Heart left ventricle (tissue), 13 donors: ENCODE results near the gene MEG3.

Source experiments
- POLR2A ChIP-seq, 2 donors: fragments of 450-650 bp; IDR thresholded peaks; one replicate each; pipeline ENCODE4 v1.6.1; 2017; ENCODE audit warnings: antibody characterized with exemption in 2 of 2, mild to moderate bottlenecking in 2 of 2, moderate library complexity in 2 of 2
- TF ChIP-seq, protein P1 (sequence below), 12 donors: fragments of 200-600 bp; sonication (generic) in 4 of 12; IDR thresholded peaks; one replicate each; pipeline versions ENCODE4 v1.5.0 to v1.8.0; 2018 to 2022; ENCODE audit warnings: antibody characterized with exemption in 12 of 12, mild to moderate bottlenecking in 5 of 12
- donor health status: ischemic (EF 13 %, LVEDD 7.1; RV severe dilation, severe dysfunction).
- donor health status: DM: no; HTN: yes; CAD: no.
- donor health status: DM: no; HTN: no; CAD: no.
- donor health status: ischemic (EF 25% LVEDD 6.9; RV normal size, moderate dysfunction).
- donor health status: ischemic (EF 25% LVEDD 5.7; RV mildly dilated, moderate dysfunction).
- donor health status: ischemic (EF 35%, LVEDD 5.7; RV mildly dilated, moderate dysfunction).
- donor health status: nonischemic (EF 11% LVEDD 7.7; RV severe dilation, severe dysfunction).
- donor health status: DM: yes; HTN: yes; CAD: no.
- donor health status: PGD.
- donor health status: ischemic (EF 29% LVEDD 5.4; RV normal size, mild dysfunction).
- donor health status: nonischemic (EF 23%, LVEDD 6.1; RV moderate dilation, normal function).

DNA sequence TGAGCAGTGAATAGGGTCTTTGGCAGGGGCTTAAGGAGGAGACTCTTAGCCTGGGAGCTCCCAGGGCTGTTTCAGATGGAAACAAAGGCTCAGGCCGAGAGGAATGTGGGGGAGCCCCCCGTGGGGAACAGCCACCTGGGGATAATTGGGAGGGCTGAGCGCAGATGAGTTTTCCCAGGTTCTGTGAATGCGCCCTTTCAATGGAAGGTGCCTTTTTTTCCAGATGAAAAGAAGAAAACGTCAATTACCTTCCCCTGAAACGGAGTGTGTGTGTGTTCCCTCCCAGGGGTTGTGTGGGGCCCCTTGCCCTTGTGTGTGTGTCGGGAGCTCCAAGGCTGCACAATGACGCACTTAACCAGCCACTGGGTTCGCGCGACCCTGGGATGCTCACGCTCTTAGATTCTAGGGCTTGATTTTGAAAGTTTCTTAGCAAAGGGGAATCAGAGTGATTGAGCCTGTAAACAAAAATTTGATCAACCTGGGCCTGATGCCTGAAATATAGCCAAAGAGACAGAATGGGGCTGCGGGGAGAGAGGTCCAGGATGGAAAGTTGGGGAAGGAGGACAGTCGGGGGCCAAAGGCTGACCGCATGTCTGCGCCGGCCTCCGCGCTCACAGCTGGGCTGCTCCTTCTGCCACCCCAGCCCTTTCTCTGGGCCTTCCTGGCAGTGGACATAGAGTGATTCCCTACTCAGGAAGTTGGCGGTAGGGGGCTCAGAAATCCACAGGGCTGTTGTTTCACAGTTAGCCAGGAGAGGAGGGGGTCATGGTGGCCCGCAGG lies 14.6 kb downstream of the MEG3 start:
- TF ChIP-seq, protein P1, sequence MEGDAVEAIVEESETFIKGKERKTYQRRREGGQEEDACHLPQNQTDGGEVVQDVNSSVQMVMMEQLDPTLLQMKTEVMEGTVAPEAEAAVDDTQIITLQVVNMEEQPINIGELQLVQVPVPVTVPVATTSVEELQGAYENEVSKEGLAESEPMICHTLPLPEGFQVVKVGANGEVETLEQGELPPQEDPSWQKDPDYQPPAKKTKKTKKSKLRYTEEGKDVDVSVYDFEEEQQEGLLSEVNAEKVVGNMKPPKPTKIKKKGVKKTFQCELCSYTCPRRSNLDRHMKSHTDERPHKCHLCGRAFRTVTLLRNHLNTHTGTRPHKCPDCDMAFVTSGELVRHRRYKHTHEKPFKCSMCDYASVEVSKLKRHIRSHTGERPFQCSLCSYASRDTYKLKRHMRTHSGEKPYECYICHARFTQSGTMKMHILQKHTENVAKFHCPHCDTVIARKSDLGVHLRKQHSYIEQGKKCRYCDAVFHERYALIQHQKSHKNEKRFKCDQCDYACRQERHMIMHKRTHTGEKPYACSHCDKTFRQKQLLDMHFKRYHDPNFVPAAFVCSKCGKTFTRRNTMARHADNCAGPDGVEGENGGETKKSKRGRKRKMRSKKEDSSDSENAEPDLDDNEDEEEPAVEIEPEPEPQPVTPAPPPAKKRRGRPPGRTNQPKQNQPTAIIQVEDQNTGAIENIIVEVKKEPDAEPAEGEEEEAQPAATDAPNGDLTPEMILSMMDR (IDR thresholded peaks at IDR 0.05), result no peak
- no peak for TF ChIP-seq POLR2A (IDR thresholded peaks at IDR 0.05)
